ENCODE results near the gene WDR72.

DNA sequence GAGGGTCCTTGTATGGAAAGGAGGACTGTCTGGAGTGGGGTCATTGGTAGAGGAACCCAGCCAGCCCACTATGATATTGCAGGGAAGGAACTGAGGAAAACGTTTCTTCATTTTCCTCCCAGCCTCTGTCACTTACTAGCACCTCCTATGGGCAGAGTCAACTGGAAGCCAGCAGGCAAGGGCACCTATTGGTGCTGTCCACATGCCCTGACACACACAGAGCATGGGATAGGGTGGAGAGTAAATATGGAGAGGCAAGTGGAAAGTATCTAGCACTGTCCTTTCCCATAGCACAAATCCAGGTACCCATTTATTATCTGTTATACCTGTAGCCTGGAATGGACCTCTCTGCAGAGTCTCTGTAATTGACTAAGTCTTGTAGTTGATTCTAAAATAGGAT is 285.6 kb downstream of the WDR72 start:
- TF ChIP-seq RAD21 (IDR thresholded peaks at IDR 0.05) (no peak), MAX (IDR thresholded peaks at IDR 0.05) (no peak), TAF1 (conservative IDR thresholded peaks at IDR 0.05) (no peak), CTCF (IDR thresholded peaks at IDR 0.05; ENCODE audit: low read depth, low read length, missing input control) (no peak), GABPA (IDR thresholded peaks at IDR 0.05 in 1 of 2, conservative IDR thresholded peaks at IDR 0.05 in 1 of 2) (no peak), SP1 (IDR thresholded peaks at IDR 0.05) (no peak), EGR1 (IDR thresholded peaks at IDR 0.05; ENCODE audit: low read depth in 2 of 2) (no peak)
- TF ChIP-seq, protein P1, sequence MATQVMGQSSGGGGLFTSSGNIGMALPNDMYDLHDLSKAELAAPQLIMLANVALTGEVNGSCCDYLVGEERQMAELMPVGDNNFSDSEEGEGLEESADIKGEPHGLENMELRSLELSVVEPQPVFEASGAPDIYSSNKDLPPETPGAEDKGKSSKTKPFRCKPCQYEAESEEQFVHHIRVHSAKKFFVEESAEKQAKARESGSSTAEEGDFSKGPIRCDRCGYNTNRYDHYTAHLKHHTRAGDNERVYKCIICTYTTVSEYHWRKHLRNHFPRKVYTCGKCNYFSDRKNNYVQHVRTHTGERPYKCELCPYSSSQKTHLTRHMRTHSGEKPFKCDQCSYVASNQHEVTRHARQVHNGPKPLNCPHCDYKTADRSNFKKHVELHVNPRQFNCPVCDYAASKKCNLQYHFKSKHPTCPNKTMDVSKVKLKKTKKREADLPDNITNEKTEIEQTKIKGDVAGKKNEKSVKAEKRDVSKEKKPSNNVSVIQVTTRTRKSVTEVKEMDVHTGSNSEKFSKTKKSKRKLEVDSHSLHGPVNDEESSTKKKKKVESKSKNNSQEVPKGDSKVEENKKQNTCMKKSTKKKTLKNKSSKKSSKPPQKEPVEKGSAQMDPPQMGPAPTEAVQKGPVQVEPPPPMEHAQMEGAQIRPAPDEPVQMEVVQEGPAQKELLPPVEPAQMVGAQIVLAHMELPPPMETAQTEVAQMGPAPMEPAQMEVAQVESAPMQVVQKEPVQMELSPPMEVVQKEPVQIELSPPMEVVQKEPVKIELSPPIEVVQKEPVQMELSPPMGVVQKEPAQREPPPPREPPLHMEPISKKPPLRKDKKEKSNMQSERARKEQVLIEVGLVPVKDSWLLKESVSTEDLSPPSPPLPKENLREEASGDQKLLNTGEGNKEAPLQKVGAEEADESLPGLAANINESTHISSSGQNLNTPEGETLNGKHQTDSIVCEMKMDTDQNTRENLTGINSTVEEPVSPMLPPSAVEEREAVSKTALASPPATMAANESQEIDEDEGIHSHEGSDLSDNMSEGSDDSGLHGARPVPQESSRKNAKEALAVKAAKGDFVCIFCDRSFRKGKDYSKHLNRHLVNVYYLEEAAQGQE (IDR thresholded peaks at IDR 0.05) = no peak

Measured in liver (tissue), 3 donors.